ENCODE measurements around the gene C2orf49.
A peak's percentile ranks its signal among the peaks of the same experiment; 100 is the strongest.

Gene C2orf49

GRCh38 chr2:105398336-105399206, 61.2 kb downstream of the C2orf49 start, which contains the start of gene FHL2:
TSS of gene FHL2 (minus strand) at chr2:105399051. CDS start at chr2:105386516, 12,535 bp downstream.
- H3K36me3 ChIP-seq (ENCODE audit: control insufficient read depth, insufficient read depth, low read length): no peaks in the 10 kb centered on the region
- DNase-seq (ENCODE audit: extremely low read depth, insufficient read length): peak; percentile 59
- H3K4me3 ChIP-seq (replicated peaks; ENCODE audit: low read depth, low read length): peak within 1 kb of the TSS; percentile 35; the same call in 1 of the 2 replicates
- no peaks in the 10 kb centered on the region; the same call in 1 of the 2 replicates for H3K27me3 ChIP-seq (replicated peaks; ENCODE audit: control insufficient read depth, insufficient read depth, low read length)
- peak; percentile 1 for TF ChIP-seq CTCF (IDR thresholded peaks at IDR 0.05; ENCODE audit: insufficient read depth, low read length, poor library complexity, severe bottlenecking)

All from GM06990 (cell line).